ENCODE measurements around the gene HSDL2.
"Not testable (repeated sequence)": the region's sequence is repeated elsewhere in the genome, so short reads cannot be mapped to it uniquely, and the experiment has no call there.

The HSDL2 gene

DNA sequence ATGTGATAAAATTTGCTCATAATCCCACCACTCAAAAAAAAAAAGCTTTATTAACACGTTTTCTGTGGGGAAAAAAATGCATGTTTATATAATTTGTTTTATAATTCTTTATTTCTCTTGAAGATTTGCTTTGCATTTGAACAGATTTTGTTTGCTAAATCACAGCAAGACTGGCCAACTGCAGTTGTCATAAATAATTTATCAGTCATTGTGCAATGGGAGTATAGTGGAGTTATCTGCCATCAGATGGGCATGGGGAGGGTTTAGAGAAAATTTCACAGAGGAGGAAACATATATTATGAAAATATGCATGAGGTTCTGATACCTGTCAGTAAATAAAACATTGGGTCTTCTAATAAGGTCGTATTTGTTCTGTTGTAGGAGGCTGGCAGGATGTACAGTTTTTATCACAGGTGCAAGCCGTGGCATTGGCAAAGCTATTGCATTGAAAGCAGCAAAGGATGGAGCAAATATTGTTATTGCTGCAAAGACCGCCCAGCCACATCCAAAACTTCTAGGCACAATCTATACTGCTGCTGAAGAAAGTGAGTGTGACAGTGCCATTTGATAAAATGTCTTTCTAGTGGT, 23.8 kb downstream of the HSDL2 start:
- DNase-seq = no peak

DNA sequence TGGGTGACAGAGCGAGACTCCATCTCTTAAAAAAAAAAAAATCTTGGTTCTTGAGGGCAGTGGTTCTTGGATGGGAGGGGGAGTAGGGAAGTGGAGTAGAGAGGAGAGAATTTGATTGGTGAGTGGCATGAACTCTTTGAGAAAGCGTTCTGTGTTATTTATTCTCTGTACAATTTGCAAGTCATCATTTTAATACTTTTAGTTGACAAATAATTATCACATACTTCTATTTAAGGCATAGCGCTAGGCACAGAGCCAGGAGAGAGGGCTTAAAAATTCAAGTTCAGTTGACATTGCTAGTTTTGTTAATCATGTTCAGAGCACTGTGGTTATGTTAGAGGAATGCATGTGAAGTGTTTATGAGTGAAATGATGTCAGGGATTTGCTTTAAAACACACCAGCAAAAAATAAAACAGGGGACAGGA, 24.6 kb downstream of the HSDL2 start:
- no peak for DNase-seq

DNA sequence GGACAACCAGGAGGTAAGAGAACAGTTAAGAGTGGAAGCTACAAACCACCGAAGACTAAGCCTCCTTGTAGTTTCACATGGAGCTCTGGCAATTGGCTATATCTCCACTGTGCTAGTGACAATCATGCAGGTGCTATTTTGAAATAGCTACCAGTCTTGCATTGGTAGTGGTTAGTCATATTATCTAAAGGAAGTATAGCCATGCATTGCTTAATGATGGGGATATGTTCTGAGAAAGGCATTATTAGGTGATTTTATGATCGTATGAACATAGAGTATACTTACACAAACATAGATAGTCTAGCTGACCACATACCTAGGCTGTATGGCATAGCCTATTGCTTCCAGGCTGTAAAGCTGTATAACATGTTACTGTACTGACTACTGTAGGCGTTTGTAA, 28.4 kb downstream of the HSDL2 start:
- DNase-seq = no peak

DNA sequence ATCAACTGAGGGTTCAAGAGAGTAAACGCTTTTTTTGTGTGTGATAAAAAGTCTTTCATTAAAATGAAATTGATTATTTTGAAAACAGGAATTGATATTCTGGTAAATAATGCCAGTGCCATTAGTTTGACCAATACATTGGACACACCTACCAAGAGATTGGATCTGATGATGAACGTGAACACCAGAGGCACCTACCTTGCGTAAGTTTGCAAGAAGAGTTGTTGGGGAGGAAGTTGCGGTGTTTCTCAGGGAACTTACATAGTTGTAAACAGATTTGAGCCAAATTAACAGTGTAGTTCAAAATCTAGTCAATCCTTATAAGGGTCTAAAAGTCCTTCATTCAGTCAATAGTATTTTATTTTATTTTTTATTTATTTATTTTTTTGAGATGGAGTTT, 28.9 kb downstream of the HSDL2 start:
- DNase-seq = no peak

DNA sequence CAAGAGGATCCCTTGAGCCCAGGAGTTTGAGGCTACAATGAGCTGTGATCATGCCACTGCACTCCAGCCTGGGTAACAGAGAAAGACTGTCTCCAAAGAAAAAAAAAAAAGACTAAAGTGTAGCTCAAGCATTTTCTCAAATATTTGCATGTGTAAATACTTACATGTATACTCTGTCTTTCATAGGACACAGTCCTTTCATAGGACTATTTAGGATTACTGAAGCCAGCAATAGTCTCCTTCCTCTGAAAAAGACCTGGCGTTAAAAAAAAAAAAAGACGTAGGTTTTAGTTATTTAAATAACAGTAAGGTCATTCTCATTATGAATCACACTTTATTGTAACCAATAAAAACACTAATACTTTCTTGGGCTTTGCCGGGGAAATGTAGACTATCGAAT, 29.9 kb downstream of the HSDL2 start:
- no peak for DNase-seq

DNA sequence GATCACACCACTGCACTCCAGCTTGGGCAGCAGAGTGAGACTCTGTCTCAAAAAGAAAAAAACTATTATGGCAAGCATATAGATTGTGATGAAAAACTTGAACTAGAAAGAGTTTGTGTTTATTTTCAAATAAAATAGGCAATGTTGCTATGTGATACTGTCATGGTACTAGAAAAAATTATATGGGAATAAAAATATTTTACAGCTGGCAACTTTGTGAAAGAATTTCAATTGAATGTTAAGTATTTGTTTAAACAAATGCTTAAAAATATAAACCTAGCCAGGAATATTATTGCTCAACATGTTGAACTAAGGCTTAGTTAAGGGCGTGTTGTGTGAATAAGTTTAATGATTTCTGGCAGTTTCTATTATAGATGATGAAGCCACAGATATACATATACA, 31.7 kb downstream of the HSDL2 start:
- no peak for DNase-seq

DNA sequence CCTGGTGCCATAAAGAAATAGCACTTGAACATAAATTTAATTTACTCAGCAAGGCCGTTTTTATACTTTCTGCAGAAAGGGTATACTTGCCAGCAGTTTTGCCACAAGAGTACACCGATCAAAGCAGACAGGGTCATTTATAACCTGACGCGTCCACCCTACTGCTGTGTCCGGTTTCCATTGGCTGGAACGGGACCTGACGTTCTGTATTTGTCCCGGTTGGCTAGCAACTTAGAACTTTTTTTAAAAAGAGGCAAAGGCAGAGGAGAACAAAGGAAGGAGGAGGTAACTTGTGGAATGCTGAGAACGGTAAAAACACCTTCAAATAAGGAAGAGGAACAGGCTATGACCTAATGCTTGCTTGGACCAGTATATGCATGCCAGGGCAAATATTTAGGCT, 33.8 kb downstream of the HSDL2 start:
- not testable (repeated sequence) for DNase-seq

DNA sequence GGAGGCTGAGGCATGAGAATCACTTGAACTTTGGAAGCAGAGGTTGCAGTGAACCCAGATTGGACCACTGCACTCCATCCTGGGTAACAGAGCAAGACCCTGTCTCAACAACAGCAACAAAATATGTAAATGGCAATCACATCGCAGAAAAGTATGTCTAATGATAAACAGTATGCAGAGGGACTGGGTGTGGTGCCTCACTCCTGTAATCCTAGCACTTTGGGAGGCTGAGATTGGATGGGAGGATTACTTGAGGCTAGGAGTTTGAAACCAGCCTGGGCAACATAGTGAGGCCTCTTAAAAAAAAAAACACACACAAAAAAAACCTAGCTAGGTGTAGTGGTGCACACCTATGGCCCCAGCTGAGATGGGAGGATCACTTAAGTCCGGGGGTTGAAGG, 40.3 kb downstream of the HSDL2 start:
- DNase-seq = no peak

DNA sequence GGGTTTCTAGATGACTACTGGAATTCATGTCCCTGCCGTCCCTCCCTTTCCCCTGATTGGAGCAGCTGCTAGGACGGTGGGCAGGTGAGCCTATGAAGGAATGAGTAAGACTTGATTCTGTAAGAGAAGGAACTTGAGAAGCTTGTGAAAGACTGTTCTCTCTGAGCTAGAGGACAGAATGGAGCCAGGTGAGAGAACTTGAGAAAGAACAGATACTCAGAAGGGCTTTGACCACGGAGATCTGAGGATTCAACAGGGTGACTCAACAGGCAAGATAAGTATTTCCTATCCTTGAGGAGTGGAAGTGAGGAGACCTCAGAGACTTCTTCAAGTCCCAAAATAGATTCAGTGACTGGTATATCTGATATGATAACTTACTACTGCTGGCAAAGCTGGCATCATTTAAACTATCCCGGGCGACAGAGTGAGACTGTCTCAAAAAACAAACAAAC, 41.9 kb downstream of the HSDL2 start:
- no peak for DNase-seq

DNA sequence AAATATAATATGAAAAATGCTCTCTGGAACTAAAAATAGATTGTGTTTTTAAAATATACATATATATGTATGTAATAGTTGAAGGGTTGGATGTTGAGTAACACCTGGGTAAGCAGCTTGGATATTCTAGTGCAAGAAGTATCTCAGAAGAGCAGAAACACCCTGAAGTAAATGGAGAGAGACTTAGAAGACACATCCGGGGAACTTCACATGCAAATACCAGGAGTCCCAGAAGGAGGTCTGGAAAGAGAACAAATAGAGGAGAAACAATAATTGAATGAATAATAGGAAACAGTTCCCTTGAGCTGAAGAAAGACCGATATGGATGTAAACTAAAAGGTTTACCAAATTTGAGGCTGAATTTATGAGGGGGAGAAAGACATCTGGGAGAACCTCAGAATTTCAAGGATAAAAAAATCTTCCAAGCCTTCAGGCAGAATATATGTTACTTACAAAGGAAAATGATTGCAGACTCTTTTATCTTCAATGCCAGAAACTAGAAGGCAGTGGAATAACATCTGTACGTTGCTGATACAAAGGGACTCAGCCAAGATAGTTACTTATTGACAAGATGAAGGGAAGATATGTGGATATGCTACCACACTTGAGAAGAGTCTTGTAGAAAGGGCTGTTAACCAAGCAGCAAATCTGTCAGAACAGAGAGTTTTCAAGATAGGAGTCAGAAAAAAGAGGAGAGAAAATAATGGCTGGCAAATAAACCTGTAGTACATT, 42.7 kb downstream of the HSDL2 start:
- no peak for DNase-seq

DNA sequence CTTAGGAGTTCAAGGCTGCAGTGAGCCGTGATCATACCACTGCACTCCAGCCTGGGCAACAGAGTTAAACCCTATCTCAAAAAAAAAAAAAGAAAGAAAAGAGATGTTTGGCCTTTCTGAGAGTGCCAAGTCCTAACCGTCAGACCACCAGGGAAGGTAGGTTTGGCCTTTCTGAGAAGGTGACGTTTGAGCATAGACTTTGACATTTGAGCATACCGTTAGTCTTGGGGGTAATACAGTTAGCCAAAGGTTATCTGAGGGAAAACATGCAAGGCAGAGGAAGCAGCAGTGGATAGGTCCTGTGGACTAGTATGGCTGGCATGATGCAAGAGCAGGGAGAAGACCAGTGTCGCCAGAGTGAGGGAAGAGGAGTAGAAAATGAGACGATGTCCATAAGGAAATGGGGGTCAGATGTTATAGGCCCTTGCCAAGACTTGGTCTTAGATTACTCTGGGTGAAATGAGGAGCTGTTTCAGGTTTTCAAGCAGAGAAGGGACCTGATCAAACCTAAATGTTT, 50.2 kb downstream of the HSDL2 start:
- no peak for DNase-seq

DNA sequence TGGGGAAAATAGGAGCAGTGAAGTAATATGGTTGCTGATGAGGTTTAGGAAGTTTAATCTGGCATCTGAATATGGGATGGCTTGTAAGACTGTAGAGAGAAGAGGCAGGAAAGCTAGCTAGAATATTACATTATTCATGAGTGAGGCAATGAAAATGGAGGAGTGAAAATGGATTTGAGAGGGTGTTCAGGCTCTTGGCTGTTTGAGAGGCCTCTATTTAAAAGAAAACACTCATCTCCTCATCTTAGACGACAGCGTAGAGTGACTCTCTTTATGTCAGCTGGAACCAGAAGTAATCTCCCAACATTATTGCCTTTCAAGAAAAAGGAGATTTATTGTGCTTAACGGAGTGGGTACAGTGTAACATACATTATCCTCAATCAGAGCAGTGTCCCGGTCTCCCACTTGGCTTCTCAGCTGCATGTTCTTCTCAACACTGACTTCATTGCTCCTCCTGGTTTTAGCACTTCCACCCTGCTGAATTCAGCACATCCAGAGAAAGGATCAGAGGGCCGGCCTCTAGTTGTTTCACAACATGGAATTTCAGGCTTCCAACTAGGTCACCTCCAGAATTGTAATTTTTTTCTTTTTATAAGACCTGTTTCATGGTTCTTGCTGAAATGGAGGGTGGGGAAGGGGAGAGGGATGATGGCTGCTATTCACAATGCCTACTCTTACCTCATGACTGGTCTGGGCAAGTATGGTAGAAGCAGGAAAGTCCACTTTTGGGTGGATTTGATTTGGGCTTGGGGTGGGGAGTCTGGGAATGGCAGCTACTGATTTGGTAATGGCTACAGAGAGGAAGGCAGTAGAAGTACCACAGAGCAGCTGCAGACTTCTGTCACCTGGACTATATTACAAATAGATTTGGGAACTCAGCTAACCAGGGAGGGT, 53.8 kb downstream of the HSDL2 start:
- no peak for DNase-seq

DNA sequence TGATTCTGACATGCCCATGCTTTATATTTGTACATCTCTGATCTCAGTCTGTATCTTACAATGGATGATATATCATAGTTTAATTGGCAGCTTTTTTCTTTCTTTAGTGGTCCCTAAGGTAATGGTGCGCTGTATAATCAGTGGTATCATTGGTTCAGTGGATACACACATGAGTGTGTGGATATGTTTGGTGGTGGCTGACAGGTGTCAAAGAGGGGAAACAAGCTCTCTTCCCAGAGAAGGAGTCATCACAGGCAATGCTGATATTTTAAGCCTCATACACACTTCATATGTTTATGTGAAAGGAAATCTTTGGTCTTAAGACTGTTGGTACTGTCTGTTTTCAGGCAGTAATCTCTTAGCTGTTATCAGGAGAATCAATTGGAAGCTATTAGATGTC, 54.6 kb downstream of the HSDL2 start:
- no peak for DNase-seq

DNA sequence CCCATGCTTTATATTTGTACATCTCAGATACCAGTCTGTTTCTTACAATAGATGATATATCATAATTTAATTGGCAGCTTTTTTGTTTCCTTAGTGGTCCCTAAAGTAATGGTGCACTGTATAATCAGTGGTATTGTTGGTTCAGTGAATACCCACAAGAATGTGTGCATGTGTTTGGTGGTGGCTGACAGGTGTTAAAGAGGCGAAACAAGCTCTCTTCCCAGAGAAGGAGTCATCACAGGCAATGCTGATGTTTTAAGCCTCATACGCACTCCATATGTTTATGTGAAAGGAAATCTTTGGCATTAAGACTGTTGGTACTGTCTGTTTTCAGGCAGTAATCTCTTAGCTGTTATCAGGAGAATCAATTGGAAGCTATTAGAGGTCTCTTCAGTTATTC, 57.5 kb downstream of the HSDL2 start:
- DNase-seq = no peak

DNA sequence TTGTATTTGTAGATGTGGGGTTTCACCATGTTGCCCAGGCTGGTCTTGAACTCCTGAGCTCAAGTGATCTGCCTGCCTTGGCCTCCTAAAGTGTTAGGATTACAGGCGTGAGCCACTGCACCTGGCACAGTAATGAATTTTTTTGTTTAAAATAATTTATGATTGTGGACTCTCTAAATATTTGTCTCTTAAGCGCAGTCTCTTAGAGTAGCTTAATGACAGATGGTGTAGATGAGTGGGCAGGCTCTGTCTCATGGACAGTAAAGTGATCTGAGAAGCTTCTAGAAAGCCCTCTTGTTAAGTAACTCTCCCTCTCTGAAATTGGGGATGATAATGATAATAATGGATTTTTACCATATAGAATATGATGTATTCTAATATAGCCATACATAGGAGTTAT, 59.3 kb downstream of the HSDL2 start:
- DNase-seq = no peak

DNA sequence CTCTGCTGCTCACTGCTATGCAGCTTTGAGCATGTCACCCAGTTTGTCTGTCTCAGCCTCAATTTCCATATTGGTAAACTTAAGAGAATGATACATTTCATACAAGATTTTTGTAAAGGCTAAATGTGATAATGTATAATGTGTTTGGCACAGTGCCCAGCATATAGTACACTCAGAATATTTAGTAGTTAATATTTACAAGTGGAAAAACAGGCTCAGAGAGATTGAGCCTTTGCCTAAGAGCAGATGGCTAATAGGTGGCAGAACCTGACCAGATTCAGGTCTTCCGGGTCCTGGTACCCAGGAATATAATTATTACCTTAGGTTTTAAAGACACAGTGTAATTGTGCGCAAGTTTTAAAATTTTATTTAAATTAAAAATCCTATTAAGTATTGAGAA, 59.9 kb downstream of the HSDL2 start:
- no peak for DNase-seq

DNA sequence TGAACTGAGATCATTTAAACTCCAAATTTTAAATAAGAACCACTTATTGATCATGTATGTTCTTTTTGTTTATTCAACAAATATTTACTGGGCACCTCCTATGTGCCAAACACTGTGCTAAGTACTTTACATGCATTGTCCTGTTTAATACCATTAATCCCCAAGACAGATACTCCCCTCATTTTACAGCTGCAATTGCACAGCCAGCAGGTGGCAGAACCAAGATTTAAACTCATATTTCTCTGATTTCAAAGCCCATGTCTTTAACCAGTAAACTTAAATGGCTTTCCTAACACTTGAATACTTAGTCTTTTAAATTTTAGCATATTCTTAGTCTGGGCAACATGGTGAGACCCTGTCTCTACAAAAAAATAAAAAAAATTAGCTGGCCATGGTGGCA, 63.3 kb downstream of the HSDL2 start:
- no peak for DNase-seq

DNA sequence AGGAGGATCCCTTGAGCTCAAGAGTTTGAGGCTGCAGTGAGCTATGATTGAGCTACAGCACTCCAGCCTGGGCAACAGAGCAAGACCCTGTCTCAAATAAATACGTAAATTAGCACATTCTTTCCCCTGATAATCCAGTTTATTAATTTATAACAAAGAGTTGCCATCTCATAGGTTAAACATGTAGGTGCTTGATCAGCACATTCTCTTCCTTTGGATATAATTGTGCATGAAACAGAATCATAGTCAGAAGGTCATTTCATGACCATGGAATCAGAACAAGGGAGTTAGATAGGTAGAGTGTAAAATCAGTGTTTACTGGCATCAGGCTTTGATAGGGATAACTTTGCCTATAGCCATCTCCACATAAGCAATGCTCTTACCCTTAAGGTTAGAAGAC, 63.7 kb downstream of the HSDL2 start:
- no peak for DNase-seq

DNA sequence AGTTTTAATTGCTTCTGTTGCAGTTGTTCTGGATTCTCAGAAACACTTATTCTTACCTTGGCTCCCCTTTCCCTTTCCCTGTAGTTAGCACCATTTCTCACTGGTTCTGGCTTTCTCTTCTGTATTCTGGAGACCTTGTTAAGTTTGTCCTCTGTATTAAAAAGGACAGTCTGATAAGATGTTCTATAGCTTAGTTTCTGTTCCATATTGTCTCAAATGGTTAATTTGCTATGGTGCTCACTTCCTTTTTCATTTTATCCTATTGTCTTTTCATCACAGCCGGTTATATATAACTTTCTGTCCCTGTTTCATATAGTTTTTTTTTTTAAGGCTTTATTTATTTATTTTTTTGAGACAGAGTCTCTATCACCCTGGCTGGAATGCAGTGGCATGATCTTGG, 65.3 kb downstream of the HSDL2 start:
- no peak for DNase-seq

DNA sequence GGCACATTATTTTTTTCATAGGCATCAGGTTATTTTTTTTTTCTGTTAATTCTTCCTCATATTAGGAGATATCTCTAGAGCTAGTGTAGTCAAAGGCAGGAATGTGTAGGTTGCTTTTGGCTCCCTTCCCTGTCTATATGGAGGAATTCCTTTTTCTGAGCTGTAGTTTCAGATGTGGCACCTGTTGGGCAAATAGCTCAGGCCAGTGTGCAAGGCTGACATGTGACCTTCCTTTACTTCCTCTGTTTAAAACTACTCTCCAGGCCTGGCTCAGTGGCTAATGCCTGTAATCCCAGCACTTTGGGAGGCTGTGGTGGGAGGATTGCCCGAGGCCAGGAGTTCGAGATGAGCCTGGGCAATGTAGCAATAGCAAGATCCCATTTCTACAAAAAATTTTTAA, 66.2 kb downstream of the HSDL2 start:
- DNase-seq = no peak

DNA sequence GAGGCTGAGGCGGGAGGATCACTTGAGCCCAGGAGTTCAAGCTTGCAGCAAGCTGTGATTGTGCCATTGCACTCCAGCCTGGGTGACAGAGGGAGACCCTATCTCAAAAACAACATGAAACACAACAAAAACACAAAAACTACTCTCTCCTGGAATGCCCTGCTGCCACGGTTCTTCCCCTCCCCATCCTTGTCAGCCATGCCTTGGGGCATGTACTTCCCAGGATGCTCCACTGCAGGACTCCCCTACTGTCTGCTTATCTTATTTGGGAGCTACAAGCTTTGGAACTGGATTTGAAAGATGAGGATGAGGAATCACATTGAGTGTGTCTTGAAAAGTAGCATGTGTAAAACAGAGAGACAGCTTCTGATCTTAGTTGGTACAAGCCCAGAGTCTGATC, 66.6 kb downstream of the HSDL2 start:
- DNase-seq = no peak

DNA sequence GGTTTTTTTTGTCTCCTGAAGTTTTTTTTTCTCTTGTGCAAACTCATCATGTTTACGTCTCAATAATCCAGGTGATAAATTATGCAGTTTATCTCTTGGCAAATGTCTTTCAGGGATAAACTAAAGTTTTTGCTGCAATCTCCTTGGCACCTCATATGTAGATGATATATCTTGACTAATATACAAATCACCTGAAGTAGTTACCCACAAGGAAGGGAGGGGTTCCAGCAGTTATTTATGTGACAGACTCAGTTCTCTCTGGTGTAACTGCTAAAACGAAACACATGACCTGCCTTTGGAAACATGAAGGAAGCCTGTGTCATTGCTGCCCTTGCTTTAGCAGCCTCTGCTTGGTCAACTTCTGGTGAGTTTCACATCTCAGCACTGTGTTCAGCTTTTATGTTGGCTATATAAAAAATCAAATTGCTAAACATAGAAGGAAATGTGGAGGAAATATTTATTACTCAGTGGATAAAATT, 67.4 kb downstream of the HSDL2 start:
- DNase-seq = no peak

DNA sequence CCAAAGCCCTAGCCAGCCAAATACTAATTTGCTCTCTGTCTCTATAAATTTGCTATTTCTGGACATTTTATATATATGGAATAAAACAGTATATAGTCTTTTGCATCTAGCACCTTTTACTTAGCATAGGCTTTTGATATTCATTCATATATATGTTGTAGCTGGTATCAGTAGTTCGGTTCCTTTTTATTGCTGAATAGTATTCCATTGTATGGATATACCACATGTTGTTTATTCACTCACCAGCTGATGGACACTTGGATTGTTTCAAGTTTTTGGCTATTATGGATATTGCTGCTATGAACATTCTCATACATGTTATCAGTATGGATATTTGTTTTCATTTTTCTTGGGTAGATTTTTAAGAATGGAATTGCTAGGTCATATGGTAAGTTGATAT, 82.9 kb downstream of the HSDL2 start:
- no peak for DNase-seq

DNA sequence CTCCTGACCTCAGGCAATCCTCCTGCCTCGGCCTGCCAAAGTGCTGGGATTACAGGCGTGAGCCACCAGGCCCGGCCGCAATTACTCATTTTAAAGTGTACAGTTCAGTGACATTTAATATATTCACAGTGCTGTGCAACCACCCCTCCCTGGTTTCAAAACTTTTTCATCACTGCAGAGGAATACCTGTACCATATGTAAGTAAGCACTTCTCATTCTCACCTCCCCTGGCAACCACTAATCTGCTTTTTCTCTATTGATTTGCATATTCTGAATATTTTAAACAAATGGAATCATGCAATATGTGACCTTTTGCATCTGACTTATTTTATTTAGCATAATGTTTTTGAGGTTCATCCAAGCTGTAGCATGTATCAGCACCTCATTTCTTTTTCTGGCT, 85.4 kb downstream of the HSDL2 start:
- no peak for DNase-seq
